ENCODE results near the gene RNGTT.

DNA sequence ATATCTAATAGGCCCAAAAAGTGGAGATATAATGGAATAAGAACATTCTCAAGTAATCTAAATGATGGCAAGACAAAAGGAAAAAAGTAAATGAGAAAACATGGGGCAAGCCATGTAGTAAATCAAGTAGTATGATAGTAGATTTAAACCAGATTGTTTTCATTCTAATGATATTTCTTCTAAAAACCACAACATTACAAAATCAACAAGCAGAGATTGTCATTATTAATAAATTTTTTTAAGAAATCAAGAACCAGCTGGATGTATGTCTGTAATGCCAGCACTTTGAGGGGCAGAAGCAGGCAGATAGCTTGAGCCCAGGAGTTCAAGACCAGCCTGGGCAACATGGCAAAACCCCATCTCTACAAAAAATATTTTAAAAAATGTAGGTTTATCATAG is 155.0 kb downstream of the RNGTT start:
- TF ChIP-seq REST (IDR thresholded peaks at IDR 0.05; ENCODE audit: insufficient read depth in 1 of 2, low read depth in 2 of 2, low read length in 2 of 2): no peak
- no peak for TF ChIP-seq POLR2AphosphoS5 (IDR thresholded peaks at IDR 0.05; ENCODE audit: low read depth, low read length)
- no peak for TF ChIP-seq TAF1 (IDR thresholded peaks at IDR 0.05; ENCODE audit: borderline replicate concordance, insufficient read depth, low read length)
- TF ChIP-seq SIN3A (IDR thresholded peaks at IDR 0.05; ENCODE audit: borderline replicate concordance, insufficient read depth, low read length): no peak
- no peak for TF ChIP-seq FOXP2 (optimal IDR thresholded peaks at IDR 0.05; ENCODE audit: borderline replicate concordance, extremely low read depth, extremely low read length, insufficient read depth)
